CD8-positive, alpha-beta memory T cell (primary cell): Measurements from ENCODE around the gene DNASE1L2. TPM values are rescaled to one million over a fixed set of nuclear protein-coding genes. Genes with fewer than 3 reads are reported as not detected.

ENCODE experiments used
- CTCF ChIA-PET: fragments of 350-600 bp; sonication (Branson Sonifier 250); formaldehyde crosslinking; loops from one replicate; lab custom pipeline; 2021; ENCODE audit warnings: antibody characterized with exemption; lab: Charles Lee
- POLR2A ChIA-PET: fragments of 350-600 bp; sonication (Branson Sonifier 250); formaldehyde crosslinking; loops from one replicate; lab custom pipeline; 2021; ENCODE audit warnings: antibody characterized with exemption; lab: Charles Lee
- DNase-seq, 5 donors: peaks; one replicate each; pipeline versions ENCODE4 v3.0.0 to v3.0.0-alpha.2; 2020 to 2022; ENCODE audit warnings: mixed read lengths in 1 of 5
- H3K27ac ChIP-seq: one replicate; pipeline ENCODE4 v1.7.0; 2013; ENCODE audit warnings: low read depth, mild to moderate bottlenecking, low read length, moderate library complexity
- H3K27me3 ChIP-seq: 2 replicates; pipeline ENCODE4 v1.7.0; 2013; ENCODE audit warnings: low read length, mild to moderate bottlenecking; ENCODE audit not compliant: insufficient read depth, poor library complexity, severe bottlenecking
- H3K36me3 ChIP-seq: 2 replicates; pipeline ENCODE4 v1.7.0; 2013; ENCODE audit warnings: mild to moderate bottlenecking, low read length, moderate library complexity; ENCODE audit not compliant: insufficient read depth
- H3K4me1 ChIP-seq: 2 replicates; pipeline ENCODE4 v1.7.0; 2013; ENCODE audit warnings: mild to moderate bottlenecking, low read length, moderate library complexity; ENCODE audit not compliant: insufficient read depth
- H3K4me3 ChIP-seq: 2 replicates; pipeline ENCODE4 v1.7.0; 2013; ENCODE audit warnings: mild to moderate bottlenecking, low read length
- H3K9me3 ChIP-seq: 2 replicates; pipeline ENCODE4 v1.7.0; 2013; ENCODE audit warnings: mild to moderate bottlenecking, low read length
- H3K27ac Mint-ChIP-seq, 8 donors: one replicate each; pipeline ENCODE4 v1.8.0; 2020 to 2021; ENCODE audit warnings: mixed read lengths in 8 of 8, mild to moderate bottlenecking in 6 of 8, inconsistent platforms in 3 of 8, moderate library complexity in 3 of 8
- H3K27me3 Mint-ChIP-seq, 2 donors: one replicate each; pipeline ENCODE4 v1.8.0; 2020 to 2021; ENCODE audit warnings: mixed read lengths in 2 of 2, mild to moderate bottlenecking in 1 of 2, moderate library complexity in 1 of 2
- H3K36me3 Mint-ChIP-seq, 3 donors: one replicate each; pipeline ENCODE4 v1.8.0; 2020 to 2021; ENCODE audit warnings: mixed read lengths in 3 of 3, inconsistent platforms in 1 of 3, mild to moderate bottlenecking in 1 of 3
- H3K4me1 Mint-ChIP-seq, 3 donors: one replicate each; pipeline ENCODE4 v1.8.0; 2020 to 2021; ENCODE audit warnings: mixed read lengths in 3 of 3, inconsistent platforms in 1 of 3, mild to moderate bottlenecking in 1 of 3
- H3K4me3 Mint-ChIP-seq, 7 donors: one replicate each; pipeline ENCODE4 v1.8.0; 2020 to 2021; ENCODE audit warnings: mixed read lengths in 7 of 7, mild to moderate bottlenecking in 6 of 7, moderate library complexity in 4 of 7, inconsistent platforms in 2 of 7
- H3K9me3 Mint-ChIP-seq, 5 donors: one replicate each; pipeline ENCODE4 v1.8.0; 2020 to 2022; ENCODE audit warnings: mixed read lengths in 5 of 5, mild to moderate bottlenecking in 3 of 5, moderate library complexity in 2 of 5, inconsistent platforms in 1 of 5
- polyA plus RNA-seq: library from polyadenylated mRNA; unstranded; fragments of 300-500 nt; fragmentation: Illumina TruSeq; gene quantifications from one replicate; pipeline ENCODE4 v1.2.3, GENCODE V29; 2021
- total RNA-seq, 2 experiments: library from RNA; stranded (reverse); gene quantifications; one replicate each; pipeline ENCODE4 v1.2.3, GENCODE V29; 2021

The DNASE1L2 gene
- total and polyA plus RNA-seq, 3 experiments from 2014 or later, result 1.4 to 1.5 TPM; not detected in 1

GRCh38 chr16:2191446-2191706 lies 44.9 kb upstream of the DNASE1L2 start:
- DNase-seq, result no peak
- H3K4me1 ChIP-seq, result peaks cover 9% of the 10 kb centered on the region
- H3K4me3 ChIP-seq, result no peak overlapping the region
- Mint-ChIP-seq H3K4me3 (no peak overlapping the region), H3K4me1 (peaks cover 0 to 13% (median 4%) of the 10 kb centered on the region in 3 donors), H3K27ac (peak overlapping the region in 1 of 8 donors; percentile 33), H3K27me3 (peaks cover 6 to 10% of the 10 kb centered on the region in 2 donors), H3K9me3 (no peaks in the 10 kb centered on the region), H3K36me3 (no peaks in the 10 kb centered on the region)
- H3K9me3 ChIP-seq, result no peaks in the 10 kb centered on the region
- ChIA-PET POLR2A (no interaction called here), CTCF (no interaction called here)
- peaks cover 15% of the 10 kb centered on the region for H3K27me3 ChIP-seq
- no peaks in the 10 kb centered on the region for H3K36me3 ChIP-seq
- no peak overlapping the region for H3K27ac ChIP-seq

- Mint-ChIP-seq H3K4me3 (peak overlapping the region in 3 of 7 donors; percentile 44 to 69 (median 51)), H3K27ac (peak overlapping the region in 1 of 8 donors; percentile 14), H3K9me3 (no peaks in the 10 kb centered on the region), H3K36me3 (no peaks in the 10 kb centered on the region), H3K4me1 (peaks cover 0 to 13% (median 4%) of the 10 kb centered on the region in 3 donors), H3K27me3 (peaks cover 27 to 30% of the 10 kb centered on the region in 2 donors)
- CTCF ChIA-PET, result interaction anchor here (0.9 to 3.4 kb wide), 19 partner anchors 10 to 320 kb away, joined by 3 to 30 read pairs (median 4); partner anchors contain the start of genes ECI1 and MLST8
- no peak for DNase-seq
- POLR2A ChIA-PET, result interaction anchor here (0.6 to 1.9 kb wide), 4 partner anchors 9 to 307 kb away, joined by 3 to 7 read pairs (median 4); partner anchors contain the start of genes ECI1 and PGP
- Histone ChIP-seq H3K4me1 (peaks cover 9% of the 10 kb centered on the region), H3K4me3 (no peak overlapping the region), H3K36me3 (no peaks in the 10 kb centered on the region), H3K27ac (no peak overlapping the region), H3K27me3 (peaks cover 33% of the 10 kb centered on the region), H3K9me3 (no peaks in the 10 kb centered on the region)
Observed at GRCh38 chr16:2194166-2194834, 41.9 kb upstream of the DNASE1L2 start.

GRCh38 chr16:2194852-2195321 lies 41.4 kb upstream of the DNASE1L2 start:
- H3K4me3 ChIP-seq, result no peak overlapping the region
- peak overlapping the region in 6 of 7 donors; percentile 44 to 83 (median 52) for H3K4me3 Mint-ChIP-seq

GRCh38 chr16:2195322-2196161 lies 40.7 kb upstream of the DNASE1L2 start:
- H3K9me3 Mint-ChIP-seq, result no peaks in the 10 kb centered on the region

More at GRCh38 chr16:2194852-2195321, 41.4 kb upstream of the DNASE1L2 start:
- Mint-ChIP-seq H3K9me3 (no peaks in the 10 kb centered on the region), H3K27ac (peak overlapping the region in 1 of 8 donors; percentile 61), H3K27me3 (peaks cover 27 to 30% of the 10 kb centered on the region in 2 donors), H3K4me1 (peaks cover 0 to 13% (median 4%) of the 10 kb centered on the region in 3 donors), H3K36me3 (no peaks in the 10 kb centered on the region)
- Histone ChIP-seq H3K27me3 (peaks cover 33% of the 10 kb centered on the region), H3K27ac (no peak overlapping the region), H3K36me3 (no peaks in the 10 kb centered on the region), H3K4me1 (peaks cover 9% of the 10 kb centered on the region), H3K9me3 (no peaks in the 10 kb centered on the region)
- DNase-seq, result peak in 4 of 5 donors; percentile 31 to 72 (median 48)
- POLR2A ChIA-PET, result interaction anchor here (0.6 to 1.9 kb wide), 7 partner anchors 9 to 318 kb away, joined by 3 to 7 read pairs (median 4); partner anchors contain the start of genes ECI1 and PGP
- CTCF ChIA-PET, result interaction anchor here (0.6 to 3.4 kb wide), 22 partner anchors 10 to 320 kb away, joined by 3 to 30 read pairs (median 4); partner anchors contain the start of genes ECI1 and MLST8

GRCh38 chr16:2196162-2196980 lies 39.9 kb upstream of the DNASE1L2 start, which contains the start of gene CASKIN1:
Gene CASKIN1, minus strand, starts transcription at chr16:2196605. Its CDS starts 173 bp downstream, at chr16:2196432.
- Mint-ChIP-seq H3K9me3 (no peaks in the 10 kb centered on the region), H3K4me1 (peaks cover 0 to 13% (median 4%) of the 10 kb centered on the region in 3 donors), H3K36me3 (no peaks in the 10 kb centered on the region), H3K27ac (peak within 1 kb of the TSS in 1 of 8 donors; percentile 17), H3K4me3 (peak within 1 kb of the TSS in 6 of 7 donors; percentile 34 to 69 (median 58)), H3K27me3 (peaks cover 30 to 33% of the 10 kb centered on the region in 2 donors)
- Histone ChIP-seq H3K4me3 (no peak within 1 kb of the TSS), H3K27ac (no peak within 1 kb of the TSS), H3K36me3 (no peaks in the 10 kb centered on the region), H3K9me3 (no peaks in the 10 kb centered on the region), H3K27me3 (peaks cover 33% of the 10 kb centered on the region), H3K4me1 (peaks cover 9% of the 10 kb centered on the region)
- CTCF ChIA-PET, result no interaction called here
- no peak for DNase-seq
- POLR2A ChIA-PET, result interaction anchor here (1.9 kb wide), 1 partner anchor 19 kb away, joined by 7 read pairs; the partner anchor contains the start of gene PGP

More at GRCh38 chr16:2195322-2196161, 40.7 kb upstream of the DNASE1L2 start:
- Histone ChIP-seq H3K4me3 (no peak overlapping the region), H3K9me3 (no peaks in the 10 kb centered on the region), H3K36me3 (no peaks in the 10 kb centered on the region), H3K27ac (no peak overlapping the region), H3K27me3 (peaks cover 33% of the 10 kb centered on the region), H3K4me1 (peaks cover 9% of the 10 kb centered on the region)
- Mint-ChIP-seq H3K36me3 (no peaks in the 10 kb centered on the region), H3K4me3 (peak overlapping the region in 4 of 7 donors; percentile 36 to 69 (median 49)), H3K27ac (no peak overlapping the region), H3K4me1 (peaks cover 0 to 13% (median 4%) of the 10 kb centered on the region in 3 donors), H3K27me3 (peaks cover 30 to 31% of the 10 kb centered on the region in 2 donors)
- CTCF ChIA-PET, result interaction anchor here (0.6 to 3.4 kb wide), 21 partner anchors 9 to 319 kb away, joined by 3 to 30 read pairs (median 4); partner anchors contain the start of genes ECI1 and MLST8
- POLR2A ChIA-PET, result interaction anchor here (0.6 to 1.9 kb wide), 5 partner anchors 8 to 318 kb away, joined by 3 to 7 read pairs (median 4); partner anchors contain the start of gene PGP
- no peak for DNase-seq

GRCh38 chr16:2196981-2197511 lies 39.2 kb upstream of the DNASE1L2 start:
- POLR2A ChIA-PET, result no interaction called here
- peak overlapping the region in 6 of 7 donors; percentile 34 to 65 (median 56) for H3K4me3 Mint-ChIP-seq
- H3K27ac Mint-ChIP-seq, result peak overlapping the region in 1 of 8 donors; percentile 17
- no peak for DNase-seq
- Histone ChIP-seq H3K36me3 (no peaks in the 10 kb centered on the region), H3K27ac (no peak overlapping the region), H3K9me3 (no peaks in the 10 kb centered on the region), H3K4me3 (no peak overlapping the region), H3K4me1 (peaks cover 9% of the 10 kb centered on the region), H3K27me3 (peaks cover 33% of the 10 kb centered on the region)
- H3K4me1 Mint-ChIP-seq, result peaks cover 0 to 13% (median 4%) of the 10 kb centered on the region in 3 donors
- H3K36me3 Mint-ChIP-seq, result no peaks in the 10 kb centered on the region
- H3K9me3 Mint-ChIP-seq, result no peaks in the 10 kb centered on the region
- peaks cover 30 to 33% of the 10 kb centered on the region in 2 donors for H3K27me3 Mint-ChIP-seq
- CTCF ChIA-PET, result no interaction called here

GRCh38 chr16:2197765-2198164 lies 38.5 kb upstream of the DNASE1L2 start:
- Mint-ChIP-seq H3K36me3 (no peaks in the 10 kb centered on the region), H3K4me1 (peaks cover 0 to 13% (median 4%) of the 10 kb centered on the region in 3 donors), H3K9me3 (no peaks in the 10 kb centered on the region), H3K27ac (peak overlapping the region in 1 of 8 donors; percentile 23), H3K27me3 (peaks cover 30 to 33% of the 10 kb centered on the region in 2 donors), H3K4me3 (peak overlapping the region; percentile 33 to 65 (median 47))
- no peak for DNase-seq
- H3K27me3 ChIP-seq, result peaks cover 33% of the 10 kb centered on the region
- no peaks in the 10 kb centered on the region for H3K9me3 ChIP-seq
- ChIA-PET POLR2A (no interaction called here), CTCF (no interaction called here)
- H3K4me1 ChIP-seq, result peaks cover 9% of the 10 kb centered on the region
- H3K4me3 ChIP-seq, result no peak overlapping the region
- no peaks in the 10 kb centered on the region for H3K36me3 ChIP-seq
- no peak overlapping the region for H3K27ac ChIP-seq
